GM20000 (cell line): ENCODE data around the gene CCNF.
"Not testable (repeated sequence)": the region's sequence is repeated elsewhere in the genome, so short reads cannot be mapped to it uniquely, and the experiment has no call there.

Experiments used
- DNase-seq: peaks from one replicate; pipeline ENCODE4 v3.0.0; 2012; ENCODE audit warnings: low spot score
- CTCF ChIP-seq: IDR thresholded peaks from 2 replicates; pipeline ENCODE4 v1.5.1; 2012; ENCODE audit warnings: mild to moderate bottlenecking, control low read depth; ENCODE audit errors: extremely low read depth, missing control alignments

CCNF gene, protein sequence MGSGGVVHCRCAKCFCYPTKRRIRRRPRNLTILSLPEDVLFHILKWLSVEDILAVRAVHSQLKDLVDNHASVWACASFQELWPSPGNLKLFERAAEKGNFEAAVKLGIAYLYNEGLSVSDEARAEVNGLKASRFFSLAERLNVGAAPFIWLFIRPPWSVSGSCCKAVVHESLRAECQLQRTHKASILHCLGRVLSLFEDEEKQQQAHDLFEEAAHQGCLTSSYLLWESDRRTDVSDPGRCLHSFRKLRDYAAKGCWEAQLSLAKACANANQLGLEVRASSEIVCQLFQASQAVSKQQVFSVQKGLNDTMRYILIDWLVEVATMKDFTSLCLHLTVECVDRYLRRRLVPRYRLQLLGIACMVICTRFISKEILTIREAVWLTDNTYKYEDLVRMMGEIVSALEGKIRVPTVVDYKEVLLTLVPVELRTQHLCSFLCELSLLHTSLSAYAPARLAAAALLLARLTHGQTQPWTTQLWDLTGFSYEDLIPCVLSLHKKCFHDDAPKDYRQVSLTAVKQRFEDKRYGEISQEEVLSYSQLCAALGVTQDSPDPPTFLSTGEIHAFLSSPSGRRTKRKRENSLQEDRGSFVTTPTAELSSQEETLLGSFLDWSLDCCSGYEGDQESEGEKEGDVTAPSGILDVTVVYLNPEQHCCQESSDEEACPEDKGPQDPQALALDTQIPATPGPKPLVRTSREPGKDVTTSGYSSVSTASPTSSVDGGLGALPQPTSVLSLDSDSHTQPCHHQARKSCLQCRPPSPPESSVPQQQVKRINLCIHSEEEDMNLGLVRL

GRCh38 chr16:2429034-2429770 is at the start of gene CCNF:
CCNF (plus strand) TSS chr16:2429447; CDS start chr16:2429482, 35 bp downstream.
- no peak for TF ChIP-seq CTCF
- peak; percentile 100 for DNase-seq

DNA sequence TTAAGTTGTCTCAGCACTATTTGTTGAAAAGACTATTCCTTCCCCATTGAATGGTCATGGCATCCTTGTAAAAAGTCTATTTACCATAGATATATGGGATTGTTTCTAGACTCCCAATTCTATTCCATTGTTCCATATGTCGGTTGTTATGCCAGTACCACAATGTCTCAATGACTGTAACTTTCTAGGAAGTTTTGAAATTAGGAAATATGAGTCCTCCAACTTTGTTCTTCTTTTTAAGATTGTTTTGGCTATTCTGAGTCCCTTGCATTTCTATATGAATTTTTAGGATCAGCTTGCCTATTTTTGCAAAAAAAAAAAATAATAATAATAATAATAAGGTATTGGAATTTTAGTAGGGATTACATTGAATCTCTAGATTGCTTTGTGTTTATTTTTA is 45.7 kb upstream of the CCNF start:
- DNase-seq: no peak

GRCh38 chr16:2384426-2384825 is 44.8 kb upstream of the CCNF start:
- DNase-seq: no peak

More for the DNA sequence above, 45.7 kb upstream of the CCNF start:
- no peak for TF ChIP-seq CTCF

DNA sequence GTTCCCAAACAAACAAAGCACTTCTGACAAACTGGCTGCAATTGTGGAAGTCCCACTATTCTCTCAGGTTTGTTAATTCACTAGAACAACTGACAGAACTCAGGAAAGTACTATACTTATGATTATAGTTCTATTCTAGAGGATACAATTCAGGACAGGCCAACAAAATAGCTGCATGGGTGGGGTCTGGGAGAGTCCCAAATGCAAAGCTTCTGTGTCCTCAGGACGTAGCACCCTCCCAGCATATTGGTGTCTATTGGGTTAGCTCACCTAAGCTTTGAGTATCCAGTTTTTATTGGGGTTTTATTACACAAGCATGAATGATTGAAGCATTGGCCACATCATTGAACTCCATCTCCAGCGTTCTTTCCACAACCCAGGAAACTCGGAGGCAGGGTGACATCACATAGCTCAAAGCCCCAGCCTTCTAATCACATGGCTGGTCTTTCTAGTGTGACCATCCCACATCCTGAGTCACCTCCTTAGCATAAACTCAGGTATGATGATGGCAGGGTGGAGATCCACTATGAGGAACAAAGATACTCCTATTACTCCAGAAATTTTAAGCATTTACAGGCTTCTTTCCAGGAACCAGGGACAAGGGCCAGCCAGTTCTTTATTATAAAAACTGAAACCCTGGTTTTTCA is 43.9 kb upstream of the CCNF start:
- DNase-seq: no peak

More at GRCh38 chr16:2384426-2384825, 44.8 kb upstream of the CCNF start:
- no peak for TF ChIP-seq CTCF

GRCh38 chr16:2385982-2386381 is 43.3 kb upstream of the CCNF start:
- not testable (repeated sequence) for DNase-seq

More for the DNA sequence above, 43.9 kb upstream of the CCNF start:
- no peak for TF ChIP-seq CTCF

- no peak for TF ChIP-seq CTCF
- DNase-seq: no peak
These were observed 42.3 kb upstream of the CCNF start for GRCh38 chr16:2386990-2387389.

DNA sequence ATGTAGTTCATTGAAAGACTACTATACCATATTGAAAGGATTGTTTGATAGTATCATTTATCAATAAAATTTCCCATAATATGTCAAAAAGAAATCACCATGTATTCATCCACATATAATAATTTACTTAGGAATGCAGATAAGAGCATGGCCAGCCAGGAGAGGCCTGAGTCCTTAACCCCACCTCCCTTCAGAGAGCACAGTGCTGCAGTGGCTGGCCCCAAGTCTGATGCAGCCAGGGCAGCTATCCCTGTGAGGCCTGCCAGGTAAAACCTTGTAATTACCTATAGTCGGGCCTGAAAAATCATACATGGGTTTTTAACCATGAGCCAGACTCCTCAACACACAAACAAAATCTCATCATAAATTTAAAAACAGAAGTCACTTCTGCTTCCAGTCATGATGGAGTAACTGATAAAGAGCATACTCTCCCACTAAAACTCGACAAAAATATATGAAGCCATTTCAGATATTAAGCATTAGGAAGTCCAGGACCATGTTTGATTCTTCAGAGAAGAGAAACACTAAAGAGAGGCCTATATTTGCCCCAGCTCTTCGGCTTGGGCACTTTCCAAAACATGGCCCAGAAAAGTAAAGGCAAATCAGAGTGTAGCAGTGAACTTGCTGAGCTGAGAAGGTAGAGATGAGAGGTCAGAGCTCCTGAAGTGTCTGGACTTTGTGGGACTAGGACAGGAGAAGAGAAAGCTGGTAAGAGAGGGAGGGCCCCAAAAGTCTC is 40.9 kb upstream of the CCNF start:
- DNase-seq: no peak
- no peak for TF ChIP-seq CTCF
